Measurements from ENCODE around the gene DUSP12.

GRCh38 chr1:161737625-161738024 is 12.0 kb upstream of the DUSP12 start:
- TF ChIP-seq CTCF (conservative IDR thresholded peaks at IDR 0.05; ENCODE audit: low read depth in 2 of 2) (no peak), EZH2 (IDR thresholded peaks at IDR 0.05; ENCODE audit: low read depth, unreplicated experiment) (no peak), CREB1 (CRISPR knock-in tag; IDR thresholded peaks at IDR 0.05; ENCODE audit: low read depth) (no peak), EZH2phosphoT487 (IDR thresholded peaks at IDR 0.05; ENCODE audit: unreplicated experiment) (no peak), JUNB (IDR thresholded peaks at IDR 0.05; ENCODE audit: unreplicated experiment) (no peak), POLR2AphosphoS5 (IDR thresholded peaks at IDR 0.05; ENCODE audit: low read depth) (no peak), ZNF331 (CRISPR knock-in tag; IDR thresholded peaks at IDR 0.05; ENCODE audit: low read depth) (no peak), NANOG (IDR thresholded peaks at IDR 0.05; ENCODE audit: borderline replicate concordance) (peak; percentile 38; the same call in 1 of the 2 replicates), ETS1 (IDR thresholded peaks at IDR 0.05) (no peak), STAT1 (IDR thresholded peaks at IDR 0.05; ENCODE audit: unreplicated experiment) (no peak)
- TF ChIP-seq, protein P1, sequence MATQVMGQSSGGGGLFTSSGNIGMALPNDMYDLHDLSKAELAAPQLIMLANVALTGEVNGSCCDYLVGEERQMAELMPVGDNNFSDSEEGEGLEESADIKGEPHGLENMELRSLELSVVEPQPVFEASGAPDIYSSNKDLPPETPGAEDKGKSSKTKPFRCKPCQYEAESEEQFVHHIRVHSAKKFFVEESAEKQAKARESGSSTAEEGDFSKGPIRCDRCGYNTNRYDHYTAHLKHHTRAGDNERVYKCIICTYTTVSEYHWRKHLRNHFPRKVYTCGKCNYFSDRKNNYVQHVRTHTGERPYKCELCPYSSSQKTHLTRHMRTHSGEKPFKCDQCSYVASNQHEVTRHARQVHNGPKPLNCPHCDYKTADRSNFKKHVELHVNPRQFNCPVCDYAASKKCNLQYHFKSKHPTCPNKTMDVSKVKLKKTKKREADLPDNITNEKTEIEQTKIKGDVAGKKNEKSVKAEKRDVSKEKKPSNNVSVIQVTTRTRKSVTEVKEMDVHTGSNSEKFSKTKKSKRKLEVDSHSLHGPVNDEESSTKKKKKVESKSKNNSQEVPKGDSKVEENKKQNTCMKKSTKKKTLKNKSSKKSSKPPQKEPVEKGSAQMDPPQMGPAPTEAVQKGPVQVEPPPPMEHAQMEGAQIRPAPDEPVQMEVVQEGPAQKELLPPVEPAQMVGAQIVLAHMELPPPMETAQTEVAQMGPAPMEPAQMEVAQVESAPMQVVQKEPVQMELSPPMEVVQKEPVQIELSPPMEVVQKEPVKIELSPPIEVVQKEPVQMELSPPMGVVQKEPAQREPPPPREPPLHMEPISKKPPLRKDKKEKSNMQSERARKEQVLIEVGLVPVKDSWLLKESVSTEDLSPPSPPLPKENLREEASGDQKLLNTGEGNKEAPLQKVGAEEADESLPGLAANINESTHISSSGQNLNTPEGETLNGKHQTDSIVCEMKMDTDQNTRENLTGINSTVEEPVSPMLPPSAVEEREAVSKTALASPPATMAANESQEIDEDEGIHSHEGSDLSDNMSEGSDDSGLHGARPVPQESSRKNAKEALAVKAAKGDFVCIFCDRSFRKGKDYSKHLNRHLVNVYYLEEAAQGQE (IDR thresholded peaks at IDR 0.05; ENCODE audit: unreplicated experiment): no peak
- TF ChIP-seq, protein P2, sequence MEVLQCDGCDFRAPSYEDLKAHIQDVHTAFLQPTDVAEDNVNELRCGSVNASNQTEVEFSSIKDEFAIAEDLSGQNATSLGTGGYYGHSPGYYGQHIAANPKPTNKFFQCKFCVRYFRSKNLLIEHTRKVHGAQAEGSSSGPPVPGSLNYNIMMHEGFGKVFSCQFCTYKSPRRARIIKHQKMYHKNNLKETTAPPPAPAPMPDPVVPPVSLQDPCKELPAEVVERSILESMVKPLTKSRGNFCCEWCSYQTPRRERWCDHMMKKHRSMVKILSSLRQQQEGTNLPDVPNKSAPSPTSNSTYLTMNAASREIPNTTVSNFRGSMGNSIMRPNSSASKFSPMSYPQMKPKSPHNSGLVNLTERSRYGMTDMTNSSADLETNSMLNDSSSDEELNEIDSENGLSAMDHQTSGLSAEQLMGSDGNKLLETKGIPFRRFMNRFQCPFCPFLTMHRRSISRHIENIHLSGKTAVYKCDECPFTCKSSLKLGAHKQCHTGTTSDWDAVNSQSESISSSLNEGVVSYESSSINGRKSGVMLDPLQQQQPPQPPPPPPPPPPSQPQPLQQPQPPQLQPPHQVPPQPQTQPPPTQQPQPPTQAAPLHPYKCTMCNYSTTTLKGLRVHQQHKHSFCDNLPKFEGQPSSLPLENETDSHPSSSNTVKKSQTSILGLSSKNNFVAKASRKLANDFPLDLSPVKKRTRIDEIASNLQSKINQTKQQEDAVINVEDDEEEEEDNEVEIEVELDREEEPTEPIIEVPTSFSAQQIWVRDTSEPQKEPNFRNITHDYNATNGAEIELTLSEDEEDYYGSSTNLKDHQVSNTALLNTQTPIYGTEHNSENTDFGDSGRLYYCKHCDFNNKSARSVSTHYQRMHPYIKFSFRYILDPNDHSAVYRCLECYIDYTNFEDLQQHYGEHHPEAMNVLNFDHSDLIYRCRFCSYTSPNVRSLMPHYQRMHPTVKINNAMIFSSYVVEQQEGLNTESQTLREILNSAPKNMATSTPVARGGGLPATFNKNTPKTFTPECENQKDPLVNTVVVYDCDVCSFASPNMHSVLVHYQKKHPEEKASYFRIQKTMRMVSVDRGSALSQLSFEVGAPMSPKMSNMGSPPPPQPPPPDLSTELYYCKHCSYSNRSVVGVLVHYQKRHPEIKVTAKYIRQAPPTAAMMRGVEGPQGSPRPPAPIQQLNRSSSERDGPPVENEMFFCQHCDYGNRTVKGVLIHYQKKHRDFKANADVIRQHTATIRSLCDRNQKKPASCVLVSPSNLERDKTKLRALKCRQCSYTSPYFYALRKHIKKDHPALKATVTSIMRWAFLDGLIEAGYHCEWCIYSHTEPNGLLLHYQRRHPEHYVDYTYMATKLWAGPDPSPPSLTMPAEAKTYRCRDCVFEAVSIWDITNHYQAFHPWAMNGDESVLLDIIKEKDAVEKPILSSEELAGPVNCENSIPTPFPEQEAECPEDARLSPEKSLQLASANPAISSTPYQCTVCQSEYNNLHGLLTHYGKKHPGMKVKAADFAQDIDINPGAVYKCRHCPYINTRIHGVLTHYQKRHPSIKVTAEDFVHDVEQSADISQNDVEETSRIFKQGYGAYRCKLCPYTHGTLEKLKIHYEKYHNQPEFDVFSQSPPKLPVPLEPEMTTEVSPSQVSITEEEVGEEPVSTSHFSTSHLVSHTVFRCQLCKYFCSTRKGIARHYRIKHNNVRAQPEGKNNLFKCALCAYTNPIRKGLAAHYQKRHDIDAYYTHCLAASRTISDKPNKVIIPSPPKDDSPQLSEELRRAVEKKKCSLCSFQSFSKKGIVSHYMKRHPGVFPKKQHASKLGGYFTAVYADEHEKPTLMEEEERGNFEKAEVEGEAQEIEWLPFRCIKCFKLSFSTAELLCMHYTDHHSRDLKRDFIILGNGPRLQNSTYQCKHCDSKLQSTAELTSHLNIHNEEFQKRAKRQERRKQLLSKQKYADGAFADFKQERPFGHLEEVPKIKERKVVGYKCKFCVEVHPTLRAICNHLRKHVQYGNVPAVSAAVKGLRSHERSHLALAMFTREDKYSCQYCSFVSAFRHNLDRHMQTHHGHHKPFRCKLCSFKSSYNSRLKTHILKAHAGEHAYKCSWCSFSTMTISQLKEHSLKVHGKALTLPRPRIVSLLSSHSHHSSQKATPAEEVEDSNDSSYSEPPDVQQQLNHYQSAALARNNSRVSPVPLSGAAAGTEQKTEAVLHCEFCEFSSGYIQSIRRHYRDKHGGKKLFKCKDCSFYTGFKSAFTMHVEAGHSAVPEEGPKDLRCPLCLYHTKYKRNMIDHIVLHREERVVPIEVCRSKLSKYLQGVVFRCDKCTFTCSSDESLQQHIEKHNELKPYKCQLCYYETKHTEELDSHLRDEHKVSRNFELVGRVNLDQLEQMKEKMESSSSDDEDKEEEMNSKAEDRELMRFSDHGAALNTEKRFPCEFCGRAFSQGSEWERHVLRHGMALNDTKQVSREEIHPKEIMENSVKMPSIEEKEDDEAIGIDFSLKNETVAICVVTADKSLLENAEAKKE (CRISPR knock-in tag; IDR thresholded peaks at IDR 0.05): no peak; the same call in 1 of the 2 replicates

Data from GM23338 (cell line).